Measurements from ENCODE around the gene DPH1. TPM values are rescaled to one million over a fixed set of nuclear protein-coding genes. Genes with fewer than 3 reads are reported as not detected.
A peak's percentile ranks its signal among the peaks of the same experiment; 100 is the strongest.

DPH1 gene
- polyA plus RNA-seq, 2 of the 4 experiments (the other 2 are of a cell fraction) = 25.5 to 33.6 TPM

DNA sequence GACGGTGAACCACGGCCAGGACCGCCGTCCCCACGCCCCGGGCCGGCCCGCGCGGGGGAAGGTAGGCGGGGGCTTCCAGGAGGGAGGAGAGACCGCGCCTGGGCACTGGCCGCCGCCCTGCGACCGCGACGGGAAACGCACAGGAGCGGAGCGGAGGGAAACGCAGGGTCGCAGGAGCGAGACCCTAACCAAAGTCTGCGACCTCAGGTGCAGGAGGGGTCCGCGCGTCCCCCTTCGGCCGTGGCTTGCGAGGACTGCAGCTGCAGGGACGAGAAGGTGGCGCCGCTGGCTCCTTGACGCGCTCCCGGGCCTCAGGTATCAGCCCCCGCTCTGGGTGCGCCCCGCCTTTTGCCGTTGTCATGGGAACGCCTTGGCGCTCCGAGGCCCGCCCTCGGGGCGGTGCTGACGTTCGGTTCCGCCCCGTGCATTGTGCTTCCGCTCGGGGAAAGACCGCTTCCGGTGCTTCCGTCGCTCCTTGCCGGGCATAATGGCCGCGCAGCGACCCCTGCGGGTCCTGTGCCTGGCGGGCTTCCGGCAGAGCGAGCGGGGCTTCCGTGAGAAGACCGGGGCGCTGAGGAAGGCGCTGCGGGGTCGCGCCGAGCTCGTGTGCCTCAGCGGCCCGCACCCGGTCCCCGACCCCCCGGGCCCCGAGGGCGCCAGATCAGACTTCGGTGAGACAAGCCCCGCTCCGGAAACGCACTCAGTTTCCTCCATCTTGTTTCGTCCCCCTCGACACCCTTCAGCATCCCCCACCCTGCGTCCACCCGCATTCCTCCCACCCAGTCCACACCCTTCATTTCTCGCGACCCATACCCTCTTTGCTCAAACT lies 11.8 kb downstream of the DPH1 start, which contains the start of gene OVCA2 (continued):
- TF ChIP-seq, protein P1, sequence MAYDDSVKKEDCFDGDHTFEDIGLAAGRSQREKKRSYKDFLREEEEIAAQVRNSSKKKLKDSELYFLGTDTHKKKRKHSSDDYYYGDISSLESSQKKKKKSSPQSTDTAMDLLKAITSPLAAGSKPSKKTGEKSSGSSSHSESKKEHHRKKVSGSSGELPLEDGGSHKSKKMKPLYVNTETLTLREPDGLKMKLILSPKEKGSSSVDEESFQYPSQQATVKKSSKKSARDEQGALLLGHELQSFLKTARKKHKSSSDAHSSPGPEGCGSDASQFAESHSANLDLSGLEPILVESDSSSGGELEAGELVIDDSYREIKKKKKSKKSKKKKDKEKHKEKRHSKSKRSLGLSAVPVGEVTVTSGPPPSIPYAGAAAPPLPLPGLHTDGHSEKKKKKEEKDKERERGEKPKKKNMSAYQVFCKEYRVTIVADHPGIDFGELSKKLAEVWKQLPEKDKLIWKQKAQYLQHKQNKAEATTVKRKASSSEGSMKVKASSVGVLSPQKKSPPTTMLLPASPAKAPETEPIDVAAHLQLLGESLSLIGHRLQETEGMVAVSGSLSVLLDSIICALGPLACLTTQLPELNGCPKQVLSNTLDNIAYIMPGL (CRISPR knock-in tag; IDR thresholded peaks at IDR 0.05; ENCODE audit: borderline replicate concordance) = peak; percentile 81; the same call in 1 of the 2 replicates
- TF ChIP-seq RAD21 (conservative IDR thresholded peaks at IDR 0.05 in 1 of 2, IDR thresholded peaks at IDR 0.05 in 1 of 2) = peak; percentile 56 to 61
- peak; percentile 34; the same call in 1 of the 2 replicates for TF ChIP-seq GATA3 (IDR thresholded peaks at IDR 0.05; ENCODE audit: borderline replicate concordance)
- TF ChIP-seq ZSCAN20 (CRISPR knock-in tag; IDR thresholded peaks at IDR 0.05) = no peak
- no peak for TF ChIP-seq EHMT2 (IDR thresholded peaks at IDR 0.05; ENCODE audit: low read depth)
- TF ChIP-seq KDM1A (IDR thresholded peaks at IDR 0.05; ENCODE audit: low read depth) = no peak
- TF ChIP-seq HOXB5 (CRISPR knock-in tag; IDR thresholded peaks at IDR 0.05) = no peak

DNA sequence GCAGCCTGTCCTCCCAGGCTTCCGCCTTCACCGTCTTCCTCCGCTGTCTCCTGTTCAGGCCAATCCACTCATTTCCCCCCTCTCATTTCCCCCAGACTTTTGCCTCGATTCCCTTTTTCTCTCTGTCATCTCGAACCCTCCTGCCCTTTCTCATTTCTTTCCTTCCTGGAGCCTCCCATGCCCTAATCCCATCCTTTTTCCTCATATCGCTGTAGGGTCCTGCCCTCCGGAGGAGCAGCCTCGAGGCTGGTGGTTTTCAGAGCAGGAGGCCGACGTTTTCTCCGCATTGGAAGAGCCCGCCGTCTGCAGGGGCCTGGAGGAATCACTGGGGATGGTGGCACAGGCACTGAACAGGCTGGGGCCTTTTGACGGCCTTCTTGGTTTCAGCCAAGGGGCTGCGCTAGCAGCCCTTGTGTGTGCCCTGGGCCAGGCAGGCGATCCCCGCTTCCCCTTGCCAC lies 12.5 kb downstream of the DPH1 start:
- H3K4me3 ChIP-seq = peak overlapping the region; percentile 85
- ChIA-PET CTCF (interaction anchor here (1.0 to 16.1 kb wide), 13 partner anchors 15 to 329 kb away, joined by 3 to 224 read pairs (median 6); partner anchors contain the start of genes DPH1, HIC1 and RTN4RL1), POLR2A (no interaction called here)
- FAIRE-seq (peak; percentile 56), DNase-seq (ENCODE audit: low read depth in 1 of 2, low spot score in 1 of 2) (peak; percentile 55 to 61), ATAC-seq (peak; percentile 12 to 28)
- peak overlapping the region; percentile 96 for H3K4me2 ChIP-seq
- H3K9me3 ChIP-seq = no peaks in the 10 kb centered on the region
- H3K4me1 ChIP-seq = peaks cover 24% of the 10 kb centered on the region
- peak overlapping the region; percentile 93 to 99 for H3K27ac ChIP-seq
- no peak for TF ChIP-seq GATA3 (IDR thresholded peaks at IDR 0.05; ENCODE audit: borderline replicate concordance)
- TF ChIP-seq RFX5 (IDR thresholded peaks at IDR 0.05) = no peak
- no peak for TF ChIP-seq CHD4 (IDR thresholded peaks at IDR 0.05; ENCODE audit: borderline replicate concordance)
- TF ChIP-seq ZFP36 (IDR thresholded peaks at IDR 0.05; ENCODE audit: borderline replicate concordance, partially characterized antibody) = no peak
- TF ChIP-seq TFCP2L1 (CRISPR knock-in tag; IDR thresholded peaks at IDR 0.05) = no peak
- TF ChIP-seq, protein P2, sequence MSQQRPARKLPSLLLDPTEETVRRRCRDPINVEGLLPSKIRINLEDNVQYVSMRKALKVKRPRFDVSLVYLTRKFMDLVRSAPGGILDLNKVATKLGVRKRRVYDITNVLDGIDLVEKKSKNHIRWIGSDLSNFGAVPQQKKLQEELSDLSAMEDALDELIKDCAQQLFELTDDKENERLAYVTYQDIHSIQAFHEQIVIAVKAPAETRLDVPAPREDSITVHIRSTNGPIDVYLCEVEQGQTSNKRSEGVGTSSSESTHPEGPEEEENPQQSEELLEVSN (IDR thresholded peaks at IDR 0.05; ENCODE audit: borderline replicate concordance, low read depth) = no peak
- TF ChIP-seq HOXA7 (CRISPR knock-in tag; IDR thresholded peaks at IDR 0.05) = peak; percentile 79; the same call in 1 of the 2 replicates
- no peak for TF ChIP-seq KDM1A (IDR thresholded peaks at IDR 0.05; ENCODE audit: low read depth)
- no peak for TF ChIP-seq SREBF2 (IDR thresholded peaks at IDR 0.05)
- TF ChIP-seq HOXB13 (CRISPR knock-in tag; IDR thresholded peaks at IDR 0.05; ENCODE audit: low read depth) = no peak
- TF ChIP-seq PHF8 (IDR thresholded peaks at IDR 0.05; ENCODE audit: borderline replicate concordance, low read depth) = 0 out of 2 replicates have a peak, but pooled peaks have one; percentile 15
- no peak for TF ChIP-seq NR3C1 (IDR thresholded peaks at IDR 0.05)
- no peak for TF ChIP-seq ESRRA (IDR thresholded peaks at IDR 0.05; ENCODE audit: borderline replicate concordance, low read length)
- TF ChIP-seq, protein P3, sequence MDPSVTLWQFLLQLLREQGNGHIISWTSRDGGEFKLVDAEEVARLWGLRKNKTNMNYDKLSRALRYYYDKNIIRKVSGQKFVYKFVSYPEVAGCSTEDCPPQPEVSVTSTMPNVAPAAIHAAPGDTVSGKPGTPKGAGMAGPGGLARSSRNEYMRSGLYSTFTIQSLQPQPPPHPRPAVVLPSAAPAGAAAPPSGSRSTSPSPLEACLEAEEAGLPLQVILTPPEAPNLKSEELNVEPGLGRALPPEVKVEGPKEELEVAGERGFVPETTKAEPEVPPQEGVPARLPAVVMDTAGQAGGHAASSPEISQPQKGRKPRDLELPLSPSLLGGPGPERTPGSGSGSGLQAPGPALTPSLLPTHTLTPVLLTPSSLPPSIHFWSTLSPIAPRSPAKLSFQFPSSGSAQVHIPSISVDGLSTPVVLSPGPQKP (IDR thresholded peaks at IDR 0.05; ENCODE audit: low read depth, low read length) = no peak
- TF ChIP-seq, protein P4, sequence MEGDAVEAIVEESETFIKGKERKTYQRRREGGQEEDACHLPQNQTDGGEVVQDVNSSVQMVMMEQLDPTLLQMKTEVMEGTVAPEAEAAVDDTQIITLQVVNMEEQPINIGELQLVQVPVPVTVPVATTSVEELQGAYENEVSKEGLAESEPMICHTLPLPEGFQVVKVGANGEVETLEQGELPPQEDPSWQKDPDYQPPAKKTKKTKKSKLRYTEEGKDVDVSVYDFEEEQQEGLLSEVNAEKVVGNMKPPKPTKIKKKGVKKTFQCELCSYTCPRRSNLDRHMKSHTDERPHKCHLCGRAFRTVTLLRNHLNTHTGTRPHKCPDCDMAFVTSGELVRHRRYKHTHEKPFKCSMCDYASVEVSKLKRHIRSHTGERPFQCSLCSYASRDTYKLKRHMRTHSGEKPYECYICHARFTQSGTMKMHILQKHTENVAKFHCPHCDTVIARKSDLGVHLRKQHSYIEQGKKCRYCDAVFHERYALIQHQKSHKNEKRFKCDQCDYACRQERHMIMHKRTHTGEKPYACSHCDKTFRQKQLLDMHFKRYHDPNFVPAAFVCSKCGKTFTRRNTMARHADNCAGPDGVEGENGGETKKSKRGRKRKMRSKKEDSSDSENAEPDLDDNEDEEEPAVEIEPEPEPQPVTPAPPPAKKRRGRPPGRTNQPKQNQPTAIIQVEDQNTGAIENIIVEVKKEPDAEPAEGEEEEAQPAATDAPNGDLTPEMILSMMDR (IDR thresholded peaks at IDR 0.05) = no peak
- no peak for TF ChIP-seq RARB (CRISPR knock-in tag; IDR thresholded peaks at IDR 0.05)
- TF ChIP-seq MAZ (IDR thresholded peaks at IDR 0.05; ENCODE audit: borderline replicate concordance, low read depth, low read length) = no peak
- no peak for TF ChIP-seq CEBPB (IDR thresholded peaks at IDR 0.05)
- no peak for TF ChIP-seq KDM5A (IDR thresholded peaks at IDR 0.05)
- no peak; a peak in 1 of 5 replicates for TF ChIP-seq JUN (IDR thresholded peaks at IDR 0.05)
- TF ChIP-seq, protein P5, sequence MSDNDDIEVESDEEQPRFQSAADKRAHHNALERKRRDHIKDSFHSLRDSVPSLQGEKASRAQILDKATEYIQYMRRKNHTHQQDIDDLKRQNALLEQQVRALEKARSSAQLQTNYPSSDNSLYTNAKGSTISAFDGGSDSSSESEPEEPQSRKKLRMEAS (IDR thresholded peaks at IDR 0.05) = 0 out of 2 replicates have a peak, but pooled peaks have one; percentile 0
- no peak for TF ChIP-seq RNF2 (IDR thresholded peaks at IDR 0.05; ENCODE audit: borderline replicate concordance, low read depth)
- no peak for TF ChIP-seq CHD2 (IDR thresholded peaks at IDR 0.05; ENCODE audit: low read length, partially characterized antibody)
- WGBS (ENCODE audit: missing lambda C conversion rate) = 31% methylated on average over 17 of the region's 17 CpGs

Data from A549 (cell line).